Vagina (tissue), 2 donors: Measurements from ENCODE around the gene EXO1.

ENCODE experiments used
- POLR2AphosphoS5 ChIP-seq, 2 donors: sonication (generic); formaldehyde crosslinking; IDR thresholded peaks; one replicate each; pipeline ENCODE4 v1.9.0; 2017; ENCODE audit warnings: antibody characterized with exemption in 2 of 2, mild to moderate bottlenecking in 2 of 2, low read depth in 1 of 2; ENCODE audit not compliant: insufficient read depth in 1 of 2
- TF ChIP-seq, protein P1 (sequence below), 3 experiments: fragments of 450-650 bp in 2 of 3; fragments of 200-600 bp in 1 of 3; sonication (generic) in 1 of 3; IDR thresholded peaks; one replicate each; pipeline ENCODE4 v1.5.1; 2017 to 2019; ENCODE audit warnings: antibody characterized with exemption in 3 of 3, mild to moderate bottlenecking in 2 of 3, moderate library complexity in 2 of 3

DNA sequence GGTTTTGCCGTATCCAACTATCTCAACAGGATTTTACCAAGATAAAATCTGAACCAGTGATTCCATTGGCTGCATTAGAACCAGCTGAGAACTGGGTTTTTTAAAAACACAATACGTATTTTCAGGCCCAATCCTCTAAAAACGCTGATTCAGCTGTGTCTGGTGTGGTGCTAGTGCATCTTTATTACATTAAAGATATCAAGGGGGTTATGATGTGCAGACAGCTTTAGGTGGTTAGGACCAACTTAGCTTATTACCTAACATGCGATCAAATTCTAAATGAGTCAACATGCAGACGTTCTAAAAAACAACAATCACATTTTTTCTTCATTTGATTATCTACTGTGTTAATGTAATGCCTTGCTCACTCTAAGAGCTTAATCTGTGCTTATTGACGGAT lies 32.0 kb upstream of the EXO1 start:
- TF ChIP-seq, protein P1, sequence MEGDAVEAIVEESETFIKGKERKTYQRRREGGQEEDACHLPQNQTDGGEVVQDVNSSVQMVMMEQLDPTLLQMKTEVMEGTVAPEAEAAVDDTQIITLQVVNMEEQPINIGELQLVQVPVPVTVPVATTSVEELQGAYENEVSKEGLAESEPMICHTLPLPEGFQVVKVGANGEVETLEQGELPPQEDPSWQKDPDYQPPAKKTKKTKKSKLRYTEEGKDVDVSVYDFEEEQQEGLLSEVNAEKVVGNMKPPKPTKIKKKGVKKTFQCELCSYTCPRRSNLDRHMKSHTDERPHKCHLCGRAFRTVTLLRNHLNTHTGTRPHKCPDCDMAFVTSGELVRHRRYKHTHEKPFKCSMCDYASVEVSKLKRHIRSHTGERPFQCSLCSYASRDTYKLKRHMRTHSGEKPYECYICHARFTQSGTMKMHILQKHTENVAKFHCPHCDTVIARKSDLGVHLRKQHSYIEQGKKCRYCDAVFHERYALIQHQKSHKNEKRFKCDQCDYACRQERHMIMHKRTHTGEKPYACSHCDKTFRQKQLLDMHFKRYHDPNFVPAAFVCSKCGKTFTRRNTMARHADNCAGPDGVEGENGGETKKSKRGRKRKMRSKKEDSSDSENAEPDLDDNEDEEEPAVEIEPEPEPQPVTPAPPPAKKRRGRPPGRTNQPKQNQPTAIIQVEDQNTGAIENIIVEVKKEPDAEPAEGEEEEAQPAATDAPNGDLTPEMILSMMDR (IDR thresholded peaks at IDR 0.05), result no peak
- TF ChIP-seq POLR2AphosphoS5 (IDR thresholded peaks at IDR 0.05; ENCODE audit: insufficient read depth in 1 of 2, low read depth in 1 of 2), result no peak
